ENCODE results near the gene ZNF655.

ZNF655 gene

GRCh38 chr7:99622596-99622995, 64.2 kb downstream of the ZNF655 start:
- TF ChIP-seq YY1 (IDR thresholded peaks at IDR 0.05; ENCODE audit: low read depth), result no peak
- TF ChIP-seq CREB1 (IDR thresholded peaks at IDR 0.05; ENCODE audit: low read depth), result no peak
- TF ChIP-seq USF1 (IDR thresholded peaks at IDR 0.05), result no peak
- TF ChIP-seq REST (IDR thresholded peaks at IDR 0.05; ENCODE audit: low read depth), result no peak
- TF ChIP-seq EP300 (IDR thresholded peaks at IDR 0.05; ENCODE audit: borderline replicate concordance), result no peak
- no peak for TF ChIP-seq TCF12 (IDR thresholded peaks at IDR 0.05; ENCODE audit: low read depth)
- no peak for TF ChIP-seq FOXM1 (IDR thresholded peaks at IDR 0.05; ENCODE audit: borderline replicate concordance, low read depth)
- no peak for TF ChIP-seq ZBTB7A (IDR thresholded peaks at IDR 0.05; ENCODE audit: low read depth)
- TF ChIP-seq NFIC (IDR thresholded peaks at IDR 0.05), result no peak
- TF ChIP-seq MAX (IDR thresholded peaks at IDR 0.05), result no peak
- TF ChIP-seq TEAD4 (IDR thresholded peaks at IDR 0.05), result no peak
- no peak for TF ChIP-seq RAD21 (IDR thresholded peaks at IDR 0.05; ENCODE audit: low read depth)
- TF ChIP-seq CEBPB (IDR thresholded peaks at IDR 0.05), result no peak

- TF ChIP-seq TEAD4 (IDR thresholded peaks at IDR 0.05), result no peak
Observed at GRCh38 chr7:99623091-99623693, 64.8 kb downstream of the ZNF655 start.

GRCh38 chr7:99623702-99624447, 65.4 kb downstream of the ZNF655 start:
- TF ChIP-seq TAF1 (IDR thresholded peaks at IDR 0.05; ENCODE audit: low read depth) (no peak), CREB1 (IDR thresholded peaks at IDR 0.05; ENCODE audit: low read depth) (no peak), YY1 (IDR thresholded peaks at IDR 0.05; ENCODE audit: low read depth) (no peak), CEBPB (IDR thresholded peaks at IDR 0.05) (no peak), TEAD4 (IDR thresholded peaks at IDR 0.05) (no peak), RAD21 (IDR thresholded peaks at IDR 0.05; ENCODE audit: low read depth) (no peak)

GRCh38 chr7:99624484-99624883, 66.0 kb downstream of the ZNF655 start:
- no peak for TF ChIP-seq RAD21 (IDR thresholded peaks at IDR 0.05; ENCODE audit: low read depth)
- TF ChIP-seq REST (IDR thresholded peaks at IDR 0.05; ENCODE audit: low read depth), result no peak
- TF ChIP-seq YY1 (IDR thresholded peaks at IDR 0.05; ENCODE audit: low read depth), result no peak
- TF ChIP-seq EGR1 (IDR thresholded peaks at IDR 0.05), result no peak

GRCh38 chr7:99625321-99625720, 66.9 kb downstream of the ZNF655 start:
- TF ChIP-seq ZBTB7A (IDR thresholded peaks at IDR 0.05; ENCODE audit: low read depth) (no peak), FOXM1 (IDR thresholded peaks at IDR 0.05; ENCODE audit: borderline replicate concordance, low read depth) (no peak), TAF1 (IDR thresholded peaks at IDR 0.05; ENCODE audit: low read depth) (no peak), RAD21 (IDR thresholded peaks at IDR 0.05; ENCODE audit: low read depth) (no peak), EGR1 (IDR thresholded peaks at IDR 0.05) (no peak), NFIC (IDR thresholded peaks at IDR 0.05) (no peak), USF1 (IDR thresholded peaks at IDR 0.05) (no peak), TCF12 (IDR thresholded peaks at IDR 0.05; ENCODE audit: low read depth) (no peak), YY1 (IDR thresholded peaks at IDR 0.05; ENCODE audit: low read depth) (no peak)

- no peak for TF ChIP-seq EGR1 (IDR thresholded peaks at IDR 0.05)
- TF ChIP-seq YY1 (IDR thresholded peaks at IDR 0.05; ENCODE audit: low read depth), result no peak
- TF ChIP-seq NFIC (IDR thresholded peaks at IDR 0.05), result no peak
Observed at GRCh38 chr7:99625961-99626360, 67.5 kb downstream of the ZNF655 start.
